GM19395 (cell line): ENCODE data around the gene CATSPER4.

Experiments used
- ATAC-seq: cut with Tn5 transposase; IDR thresholded peaks from one replicate; pipeline ENCODE4 v1.9.1; 2021; ENCODE audit warnings: mild to moderate bottlenecking, moderate library complexity; ENCODE audit not compliant: unreplicated experiment

Gene CATSPER4

GRCh38 chr1:26190373-26190987 is at the start of gene CATSPER4:
Gene CATSPER4, plus strand, starts transcription at chr1:26190602. Its CDS starts 26 bp downstream, at chr1:26190628.
- no peak for ATAC-seq

GRCh38 chr1:26142159-26142558 is 48.2 kb upstream of the CATSPER4 start:
- no peak for ATAC-seq

- no peak for ATAC-seq
Measured at GRCh38 chr1:26145041-26145959, 45.1 kb upstream of the CATSPER4 start.

GRCh38 chr1:26145960-26146294 is 44.5 kb upstream of the CATSPER4 start:
- ATAC-seq: no peak

GRCh38 chr1:26148887-26149286 is 41.5 kb upstream of the CATSPER4 start:
- no peak for ATAC-seq

GRCh38 chr1:26153966-26154532 is 36.4 kb upstream of the CATSPER4 start:
- ATAC-seq: no peak

GRCh38 chr1:26154750-26155149 is 35.7 kb upstream of the CATSPER4 start:
- ATAC-seq: no peak

- ATAC-seq: no peak
Measured at GRCh38 chr1:26155370-26156284, 34.8 kb upstream of the CATSPER4 start.

- no peak for ATAC-seq
Measured at GRCh38 chr1:26156285-26157038, 33.9 kb upstream of the CATSPER4 start.

- ATAC-seq: no peak
Measured at GRCh38 chr1:26158271-26158907, 32.0 kb upstream of the CATSPER4 start.

GRCh38 chr1:26158908-26159742 is 31.3 kb upstream of the CATSPER4 start, which contains the start of gene FAM110D:
Gene FAM110D, plus strand, starts transcription at chr1:26159079. Its CDS starts 2,213 bp downstream, at chr1:26161292.
- ATAC-seq: no peak

GRCh38 chr1:26159743-26160039 is 30.7 kb upstream of the CATSPER4 start:
- no peak for ATAC-seq

GRCh38 chr1:26160527-26161414 is 29.6 kb upstream of the CATSPER4 start:
- ATAC-seq: no peak

- ATAC-seq: no peak
Measured at GRCh38 chr1:26161415-26162219, 28.8 kb upstream of the CATSPER4 start.

GRCh38 chr1:26162220-26162709 is 28.1 kb upstream of the CATSPER4 start:
- no peak for ATAC-seq

GRCh38 chr1:26163684-26164035 is 26.7 kb upstream of the CATSPER4 start:
- no peak for ATAC-seq
